ENCODE measurements around the gene NMRK1.

The NMRK1 gene

DNA sequence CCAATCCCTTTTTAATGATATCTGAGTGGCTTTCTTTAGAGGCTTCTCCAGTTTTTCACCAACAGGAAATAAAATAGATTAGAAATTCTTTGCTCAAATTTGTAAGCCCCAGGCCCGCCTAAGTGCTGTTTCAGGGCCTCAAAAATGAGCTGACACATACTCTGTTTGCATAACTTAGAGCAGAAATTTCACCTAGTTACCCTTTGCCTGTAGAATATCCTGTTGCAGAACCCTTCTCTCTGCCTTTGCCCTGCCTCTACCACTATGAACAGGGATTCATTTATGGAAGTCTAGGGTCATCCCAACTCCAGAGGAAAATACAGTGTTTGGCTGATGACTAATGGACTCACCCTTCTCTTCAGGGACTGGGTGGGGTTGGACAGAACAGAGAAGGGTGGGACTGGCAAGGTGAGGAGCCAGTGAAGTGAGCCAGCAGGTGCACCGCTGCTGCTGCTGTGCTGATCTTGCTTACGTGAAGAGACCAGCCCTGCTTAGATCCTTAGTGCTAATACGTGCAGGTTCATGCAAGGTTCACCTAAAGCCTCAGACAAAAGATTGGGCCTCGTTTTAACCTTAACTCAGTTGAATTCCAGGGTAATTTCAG, 23.2 kb upstream of the NMRK1 start:
- DNase-seq = no peak
- TF ChIP-seq POLR2A (IDR thresholded peaks at IDR 0.05; ENCODE audit: low read length) (no peak), GATA1 (IDR thresholded peaks at IDR 0.05; ENCODE audit: low read depth, low read length) (no peak)

GRCh38 chr9:75109210-75109839, 21.4 kb upstream of the NMRK1 start:
- TF ChIP-seq POLR2A (IDR thresholded peaks at IDR 0.05; ENCODE audit: low read length) = no peak
- TF ChIP-seq GATA1 (IDR thresholded peaks at IDR 0.05; ENCODE audit: low read depth, low read length) = no peak
- DNase-seq = no peak

DNA sequence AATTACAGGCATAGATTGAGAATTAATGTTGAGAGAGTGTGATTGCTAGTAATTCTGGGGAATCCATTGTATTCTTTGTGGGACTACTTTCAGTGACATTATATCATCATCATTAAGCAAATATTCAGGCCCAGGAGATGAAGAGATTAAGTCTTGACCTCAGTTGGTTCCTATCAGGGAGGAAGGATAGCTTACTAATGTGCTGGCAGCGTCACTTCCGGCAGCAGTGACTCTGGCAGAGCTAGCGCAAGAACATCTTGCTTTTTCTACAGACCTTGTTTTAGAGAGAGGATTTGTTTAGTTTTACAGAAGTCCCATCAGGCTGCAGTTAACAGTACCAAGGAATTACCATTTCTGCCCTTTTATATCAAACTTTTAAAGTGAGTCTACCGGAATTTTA, 20.6 kb upstream of the NMRK1 start:
- TF ChIP-seq POLR2A (IDR thresholded peaks at IDR 0.05; ENCODE audit: low read length) = no peak
- no peak for TF ChIP-seq GATA1 (IDR thresholded peaks at IDR 0.05; ENCODE audit: low read depth, low read length)
- DNase-seq = peak; percentile 14 to 23

DNA sequence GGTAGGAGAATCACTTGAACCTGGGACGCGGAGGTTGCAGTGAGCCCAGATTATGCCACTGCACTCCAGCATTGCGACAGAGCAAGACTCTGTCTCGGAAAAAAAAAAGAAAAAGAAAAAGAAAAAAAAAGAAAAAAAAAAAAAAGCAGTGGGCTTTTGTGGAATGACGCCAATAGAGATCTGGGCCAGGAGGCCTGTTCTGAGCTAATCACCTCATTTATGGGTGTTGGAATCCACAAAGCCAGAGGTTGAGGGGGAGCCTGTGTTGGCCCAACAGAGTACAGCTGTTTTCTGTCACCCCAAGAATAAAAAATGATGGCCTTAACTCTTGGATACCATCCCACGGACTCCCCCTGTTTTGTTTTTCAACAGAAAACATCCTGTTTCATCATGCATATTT, 18.9 kb upstream of the NMRK1 start:
- TF ChIP-seq GATA1 (IDR thresholded peaks at IDR 0.05; ENCODE audit: low read depth, low read length) (no peak), POLR2A (IDR thresholded peaks at IDR 0.05; ENCODE audit: low read length) (no peak)
- no peak for DNase-seq

GRCh38 chr9:75105841-75106240, 17.9 kb upstream of the NMRK1 start:
- TF ChIP-seq GATA1 (IDR thresholded peaks at IDR 0.05; ENCODE audit: low read depth, low read length) (no peak), POLR2A (IDR thresholded peaks at IDR 0.05; ENCODE audit: low read length) (no peak)

GRCh38 chr9:75105019-75105540, 17.1 kb upstream of the NMRK1 start:
- no peak for TF ChIP-seq POLR2A (IDR thresholded peaks at IDR 0.05; ENCODE audit: low read length)
- TF ChIP-seq GATA1 (IDR thresholded peaks at IDR 0.05; ENCODE audit: low read depth, low read length) = no peak

More at GRCh38 chr9:75105841-75106240, 17.9 kb upstream of the NMRK1 start:
- no peak for DNase-seq

GRCh38 chr9:75104607-75105006, 16.7 kb upstream of the NMRK1 start:
- no peak for DNase-seq
- TF ChIP-seq POLR2A (IDR thresholded peaks at IDR 0.05; ENCODE audit: low read length) (no peak), GATA1 (IDR thresholded peaks at IDR 0.05; ENCODE audit: low read depth, low read length) (no peak)

More at GRCh38 chr9:75105019-75105540, 17.1 kb upstream of the NMRK1 start:
- DNase-seq = no peak

DNA sequence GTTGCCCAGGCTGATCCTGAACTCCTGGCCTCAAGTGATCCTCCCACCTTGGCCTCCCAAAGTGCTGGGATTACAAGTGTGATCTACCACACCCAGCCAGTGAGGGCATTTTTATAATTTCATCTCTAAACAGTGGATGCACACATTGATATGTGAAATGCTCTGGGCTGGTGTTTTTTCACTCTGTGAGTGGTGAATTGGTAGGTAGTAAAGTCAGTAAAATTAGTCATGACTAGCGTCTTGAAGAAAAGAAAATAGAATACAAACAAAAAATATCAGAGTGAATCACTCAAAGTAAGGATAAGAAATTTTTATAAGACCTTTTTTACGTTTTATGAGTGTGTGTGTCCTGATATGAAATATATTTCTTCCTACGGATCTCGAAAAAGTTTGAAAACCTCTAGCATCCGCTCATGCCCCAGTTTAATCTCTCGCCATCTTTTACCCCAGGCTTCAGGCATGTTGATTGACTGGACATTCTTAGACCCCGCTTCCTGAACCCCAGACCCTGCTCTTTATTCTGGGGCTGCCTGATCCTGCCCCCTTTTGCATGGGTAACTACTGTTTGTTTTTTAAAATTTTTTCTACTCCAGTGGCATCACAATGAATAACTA, 14.3 kb upstream of the NMRK1 start:
- DNase-seq = no peak
- TF ChIP-seq POLR2A (IDR thresholded peaks at IDR 0.05; ENCODE audit: low read length) (no peak), GATA1 (IDR thresholded peaks at IDR 0.05; ENCODE audit: low read depth, low read length) (no peak)

GRCh38 chr9:75101004-75101588, 13.1 kb upstream of the NMRK1 start:
- TF ChIP-seq GATA1 (IDR thresholded peaks at IDR 0.05; ENCODE audit: low read depth, low read length) (no peak), POLR2A (IDR thresholded peaks at IDR 0.05; ENCODE audit: low read length) (no peak)
- DNase-seq = no peak

DNA sequence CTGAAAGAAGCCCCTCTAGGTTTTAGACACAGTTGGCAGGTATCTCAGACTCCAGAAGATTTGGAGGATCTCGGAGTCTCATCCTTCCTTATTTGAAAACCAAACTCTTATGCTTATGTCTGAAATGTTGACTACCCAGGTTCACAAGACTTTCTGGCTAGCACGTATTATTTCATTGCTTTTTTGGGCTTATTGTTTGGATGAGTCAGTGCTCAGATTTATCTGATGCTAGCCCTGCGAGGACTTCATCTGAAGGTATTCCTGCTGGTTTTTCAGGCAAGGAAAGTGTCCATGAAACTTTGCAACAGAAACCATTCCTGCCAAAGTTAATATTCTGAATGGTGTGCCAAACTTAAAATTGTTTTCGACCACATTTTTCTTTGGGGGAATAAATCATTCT, 8.8 kb upstream of the NMRK1 start:
- DNase-seq = no peak
- TF ChIP-seq POLR2A (IDR thresholded peaks at IDR 0.05; ENCODE audit: low read length) = no peak
- no peak for TF ChIP-seq GATA1 (IDR thresholded peaks at IDR 0.05; ENCODE audit: low read depth, low read length)

- no peak for DNase-seq
- TF ChIP-seq GATA1 (IDR thresholded peaks at IDR 0.05; ENCODE audit: low read depth, low read length) = no peak
Observed at GRCh38 chr9:75092766-75093165, 4.8 kb upstream of the NMRK1 start.

DNA sequence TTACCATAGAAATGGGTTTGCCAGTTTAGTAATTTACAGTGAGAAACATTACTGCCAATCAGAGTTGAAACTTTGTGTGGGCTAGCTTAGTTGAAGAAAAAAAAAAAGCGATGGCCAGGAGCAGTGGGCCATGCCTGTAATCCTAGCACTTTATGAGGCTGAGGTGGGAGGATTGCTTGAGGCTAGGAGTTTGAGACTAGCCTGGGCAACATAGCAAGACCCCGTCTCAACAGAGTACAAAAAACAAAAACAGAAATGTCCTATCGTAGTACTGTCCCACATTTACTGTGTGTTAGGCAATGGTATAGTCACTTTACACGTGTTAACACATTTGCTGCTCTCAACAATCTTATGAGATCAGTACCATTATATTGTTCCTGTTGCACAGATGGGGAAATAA, 2.6 kb upstream of the NMRK1 start:
- no peak for TF ChIP-seq GATA1 (IDR thresholded peaks at IDR 0.05; ENCODE audit: low read depth, low read length)
- no peak for TF ChIP-seq POLR2A (IDR thresholded peaks at IDR 0.05; ENCODE audit: low read length)
- no peak for DNase-seq

DNA sequence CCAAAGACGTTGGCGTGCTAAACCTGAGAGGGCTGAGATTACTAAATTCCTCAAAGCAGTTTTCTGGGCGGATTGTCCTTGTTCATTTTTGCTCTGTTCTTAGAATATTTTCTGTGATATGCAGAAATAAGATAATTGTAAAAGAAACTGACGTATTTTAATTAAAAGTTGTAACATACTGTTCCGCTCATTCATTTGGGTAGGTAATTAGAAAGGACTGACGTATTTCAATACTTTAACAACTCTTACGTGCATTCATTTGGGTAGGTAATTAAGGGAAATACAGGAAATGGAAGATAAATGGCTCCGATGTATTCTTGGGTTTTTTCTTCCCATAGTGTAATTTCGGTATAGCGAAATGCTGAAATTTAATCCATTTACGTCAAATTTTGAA, 1.4 kb upstream of the NMRK1 start:
- TF ChIP-seq POLR2A (IDR thresholded peaks at IDR 0.05; ENCODE audit: low read length) (no peak), GATA1 (IDR thresholded peaks at IDR 0.05; ENCODE audit: low read depth, low read length) (no peak)
- no peak for DNase-seq

DNA sequence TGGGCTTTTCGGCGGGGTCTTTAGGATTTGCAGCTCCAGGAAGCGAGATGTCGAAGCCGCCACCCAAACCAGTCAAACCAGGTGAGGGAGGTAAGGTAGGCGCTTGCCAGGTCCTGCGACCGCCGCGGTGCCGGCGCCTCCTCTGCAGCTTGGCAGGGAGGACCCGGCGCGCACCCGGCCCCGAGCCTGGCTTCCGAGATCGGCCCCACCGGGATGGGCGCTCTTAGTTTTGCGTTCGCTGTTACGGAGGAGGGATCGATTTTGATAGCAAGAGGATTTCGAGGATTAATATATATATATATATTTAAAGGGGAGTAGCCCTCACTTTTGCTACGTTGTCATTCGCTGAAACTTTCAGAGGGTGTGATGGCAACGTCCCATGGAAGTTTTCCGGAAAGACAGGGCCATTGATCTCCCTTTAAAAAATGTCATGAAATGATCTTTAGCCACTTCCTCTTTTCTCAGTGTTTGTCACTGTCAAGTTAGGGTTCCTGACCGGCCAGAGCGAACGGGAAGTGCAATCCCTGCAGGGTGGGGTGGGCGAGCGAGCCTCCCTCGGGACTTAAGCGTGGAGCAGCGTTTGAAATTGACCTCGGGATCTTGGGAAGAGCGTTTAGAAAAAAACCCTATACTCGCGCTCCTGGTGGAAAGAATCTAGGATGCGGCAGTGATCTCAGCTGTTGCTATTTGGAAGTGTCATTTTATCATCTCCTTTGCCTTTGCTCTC, 854 bp upstream of the NMRK1 start:
- TF ChIP-seq GATA1 (IDR thresholded peaks at IDR 0.05; ENCODE audit: low read depth, low read length) = no peak
- TF ChIP-seq POLR2A (IDR thresholded peaks at IDR 0.05; ENCODE audit: low read length) = no peak
- peak; percentile 66 to 73 for DNase-seq

Measured in erythroblast (primary cell).